WTC11 (cell line): ENCODE measurements around the gene ALG14.

Source experiments
- ATF1 ChIP-seq: sonication (generic); formaldehyde crosslinking; IDR thresholded peaks from 2 replicates; pipeline ENCODE4 v1.8.1; 2023; ENCODE audit warnings: mild to moderate bottlenecking, moderate library complexity, missing genetic modification reagents
- ATF3 ChIP-seq: sonication (generic); formaldehyde crosslinking; conservative IDR thresholded peaks from 2 replicates; pipeline ENCODE4 v1.8.1; 2022; ENCODE audit warnings: mild to moderate bottlenecking, missing genetic modification reagents
- CTCF ChIP-seq: fragments of 200-600 bp; IDR thresholded peaks from 2 replicates; pipeline ENCODE4 v1.8.0; 2022; ENCODE audit warnings: antibody characterized with exemption
- HMGXB4 ChIP-seq: sonication (generic); formaldehyde crosslinking; IDR thresholded peaks from 2 replicates; pipeline ENCODE4 v1.8.1; 2023; ENCODE audit warnings: mild to moderate bottlenecking, moderate library complexity, missing genetic modification reagents
- KAT7 ChIP-seq: sonication (generic); formaldehyde crosslinking; IDR thresholded peaks from 2 replicates; pipeline ENCODE4 v1.8.1; 2023; ENCODE audit warnings: missing genetic modification reagents, mild to moderate bottlenecking, borderline replicate concordance
- MAX ChIP-seq: sonication (generic); formaldehyde crosslinking; IDR thresholded peaks from 2 replicates; pipeline ENCODE4 v1.8.0; 2022; ENCODE audit warnings: mild to moderate bottlenecking, missing genetic modification reagents
- PRDM15 ChIP-seq: sonication (generic); formaldehyde crosslinking; IDR thresholded peaks from 2 replicates; pipeline ENCODE4 v1.8.0; 2022; ENCODE audit warnings: missing genetic modification reagents
- TEAD1 ChIP-seq: sonication (generic); formaldehyde crosslinking; IDR thresholded peaks from 2 replicates; pipeline ENCODE4 v1.8.0; 2022; ENCODE audit warnings: mild to moderate bottlenecking, missing genetic modification reagents
- TEAD4 ChIP-seq: sonication (generic); formaldehyde crosslinking; IDR thresholded peaks from 2 replicates; pipeline ENCODE4 v1.8.0; 2022; ENCODE audit warnings: mild to moderate bottlenecking, missing genetic modification reagents
- ZNF512 ChIP-seq: sonication (generic); formaldehyde crosslinking; IDR thresholded peaks from 2 replicates; pipeline ENCODE4 v1.8.1; 2022; ENCODE audit warnings: missing genetic modification reagents, borderline replicate concordance

GRCh38 chr1:95068956-95069709 lies 3.6 kb downstream of the ALG14 start:
- TF ChIP-seq TEAD1 (CRISPR knock-in tag) (no peak), CTCF (no peak), ZNF512 (CRISPR knock-in tag) (no peak), ATF1 (CRISPR knock-in tag) (no peak), ATF3 (CRISPR knock-in tag) (no peak), TEAD4 (CRISPR knock-in tag) (no peak), MAX (CRISPR knock-in tag) (no peak), HMGXB4 (CRISPR knock-in tag) (no peak), PRDM15 (no peak), KAT7 (no peak)
